MM.1S (cell line): ENCODE measurements around the gene OSGIN1.
"Not testable (repeated sequence)": the region's sequence is repeated elsewhere in the genome, so short reads cannot be mapped to it uniquely, and the experiment has no call there.

Experiments
- DNase-seq: peaks from one replicate; pipeline ENCODE4 v3.0.0-alpha.2; 2015
- H2AFZ ChIP-seq: fragments of 300-600 bp; sonication (generic); 2 replicates; pipeline ENCODE4 v1.6.0; 2016; ENCODE audit warnings: antibody characterized with exemption, low read length
- H3F3A ChIP-seq: fragments of 300-600 bp; sonication (generic); 2 replicates; pipeline ENCODE4 v1.6.1; 2016; ENCODE audit warnings: mild to moderate bottlenecking, antibody characterized with exemption, low read length, moderate library complexity, mixed read lengths; ENCODE audit not compliant: insufficient read depth
- H3K27ac ChIP-seq: fragments of 300-600 bp; sonication (generic); 2 replicates; pipeline ENCODE4 v1.5.1; 2016; ENCODE audit warnings: mild to moderate bottlenecking, low read length
- H3K27me3 ChIP-seq: fragments of 300-600 bp; sonication (generic); replicated peaks from 2 replicates; pipeline ENCODE4 v1.6.0; 2016; ENCODE audit warnings: low read length; ENCODE audit not compliant: insufficient read depth
- H3K36me3 ChIP-seq: fragments of 300-600 bp; sonication (generic); replicated peaks from 2 replicates; pipeline ENCODE4 v1.6.1; 2016; ENCODE audit warnings: mild to moderate bottlenecking, low read length, mixed read lengths; ENCODE audit not compliant: insufficient read depth
- H3K4me1 ChIP-seq: fragments of 300-600 bp; sonication (generic); 2 replicates; pipeline ENCODE4 v1.6.1; 2016; ENCODE audit warnings: low read length, mixed read lengths
- H3K4me2 ChIP-seq: fragments of 300-600 bp; sonication (generic); 2 replicates; pipeline ENCODE4 v1.6.0; 2016; ENCODE audit warnings: low read depth, low read length
- H3K4me3 ChIP-seq: fragments of 300-600 bp; sonication (generic); 2 replicates; pipeline ENCODE4 v1.5.1; 2016; ENCODE audit warnings: low read length, mixed read lengths
- H3K79me2 ChIP-seq: fragments of 300-600 bp; sonication (generic); 2 replicates; pipeline ENCODE4 v1.6.1; 2016; ENCODE audit warnings: mixed run types, low read length, mixed read lengths
- H3K9ac ChIP-seq: fragments of 300-600 bp; sonication (generic); 2 replicates; pipeline ENCODE4 v1.6.1; 2016; ENCODE audit warnings: low read length, mixed read lengths
- H3K9me2 ChIP-seq: fragments of 300-600 bp; sonication (generic); replicated peaks from 2 replicates; pipeline ENCODE4 v1.6.1; 2016; ENCODE audit warnings: mild to moderate bottlenecking, low read length, mixed read lengths; ENCODE audit not compliant: insufficient read depth
- H3K9me3 ChIP-seq: fragments of 300-600 bp; sonication (generic); replicated peaks from 2 replicates; pipeline ENCODE4 v1.6.1; 2016; ENCODE audit warnings: mild to moderate bottlenecking, low read length, mixed read lengths; ENCODE audit not compliant: insufficient read depth
- H4K20me1 ChIP-seq: fragments of 300-600 bp; sonication (generic); 2 replicates; pipeline ENCODE4 v1.6.1; 2016; ENCODE audit warnings: mild to moderate bottlenecking, low read length, moderate library complexity, mixed read lengths; ENCODE audit not compliant: insufficient read depth
- EZH2 ChIP-seq: fragments of 300-600 bp; sonication (generic); optimal IDR thresholded peaks from 2 replicates; pipeline ENCODE3; 2017; ENCODE audit warnings: low read depth, mild to moderate bottlenecking, antibody characterized with exemption, low read length, mixed read lengths
- EZH2phosphoT487 ChIP-seq: fragments of 300-600 bp; sonication (generic); IDR thresholded peaks from 2 replicates; pipeline ENCODE4 v1.6.1; 2018; ENCODE audit warnings: antibody characterized with exemption, low read length
- TF ChIP-seq, protein P1 (sequence below): fragments of 300-600 bp; sonication (generic); IDR thresholded peaks from 2 replicates; pipeline ENCODE4 v1.5.1; 2016; ENCODE audit warnings: antibody characterized with exemption, low read length, mixed read lengths

Gene OSGIN1

DNA sequence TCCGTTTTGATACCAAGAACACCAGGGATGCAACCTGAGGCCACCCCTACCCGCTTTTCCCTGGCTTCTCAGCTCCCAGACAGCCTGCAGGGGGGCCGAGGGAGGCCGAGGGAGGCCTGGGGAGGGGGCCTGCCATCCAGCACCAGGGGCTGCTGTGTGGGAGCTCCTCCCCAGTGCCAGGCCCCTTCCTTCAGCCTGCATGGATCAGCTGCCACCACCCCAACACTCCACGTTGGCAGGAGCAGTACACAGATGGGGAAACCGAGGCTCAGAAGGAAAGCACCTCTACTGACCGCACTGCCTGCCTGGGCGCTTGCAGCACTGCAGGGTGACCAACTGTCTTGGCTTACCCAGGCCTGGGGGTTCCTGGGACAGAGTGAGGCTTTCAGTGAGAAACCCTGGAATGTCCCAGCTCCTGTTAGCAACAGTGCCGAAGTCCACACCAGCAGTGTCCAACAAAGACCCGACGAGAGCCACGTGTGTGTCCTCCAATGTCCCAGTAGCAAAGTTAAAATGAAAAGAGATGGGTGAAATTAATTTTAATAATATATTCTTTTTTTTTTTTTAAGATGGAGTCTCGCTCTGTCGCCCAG is 5.3 kb upstream of the OSGIN1 start:
- DNase-seq, result no peak
- Histone ChIP-seq H3K27ac (no peak overlapping the region), H2AFZ (no peak overlapping the region), H3K9me3 (no peaks in the 10 kb centered on the region), H3K9ac (no peak overlapping the region), H3K4me2 (no peak overlapping the region), H3K79me2 (no peaks in the 10 kb centered on the region), H3K4me1 (0 out of 2 replicates have a peak, but pooled peaks cover 2% of the 10 kb centered on the region), H3F3A (no peaks in the 10 kb centered on the region), H4K20me1 (no peaks in the 10 kb centered on the region), H3K36me3 (no peaks in the 10 kb centered on the region), H3K9me2 (no peaks in the 10 kb centered on the region), H3K4me3 (no peak overlapping the region), H3K27me3 (peaks cover 9% of the 10 kb centered on the region; the same call in 1 of the 2 replicates)
- no peak for TF ChIP-seq EZH2
- TF ChIP-seq EZH2phosphoT487, result no peak
- TF ChIP-seq, protein P1, sequence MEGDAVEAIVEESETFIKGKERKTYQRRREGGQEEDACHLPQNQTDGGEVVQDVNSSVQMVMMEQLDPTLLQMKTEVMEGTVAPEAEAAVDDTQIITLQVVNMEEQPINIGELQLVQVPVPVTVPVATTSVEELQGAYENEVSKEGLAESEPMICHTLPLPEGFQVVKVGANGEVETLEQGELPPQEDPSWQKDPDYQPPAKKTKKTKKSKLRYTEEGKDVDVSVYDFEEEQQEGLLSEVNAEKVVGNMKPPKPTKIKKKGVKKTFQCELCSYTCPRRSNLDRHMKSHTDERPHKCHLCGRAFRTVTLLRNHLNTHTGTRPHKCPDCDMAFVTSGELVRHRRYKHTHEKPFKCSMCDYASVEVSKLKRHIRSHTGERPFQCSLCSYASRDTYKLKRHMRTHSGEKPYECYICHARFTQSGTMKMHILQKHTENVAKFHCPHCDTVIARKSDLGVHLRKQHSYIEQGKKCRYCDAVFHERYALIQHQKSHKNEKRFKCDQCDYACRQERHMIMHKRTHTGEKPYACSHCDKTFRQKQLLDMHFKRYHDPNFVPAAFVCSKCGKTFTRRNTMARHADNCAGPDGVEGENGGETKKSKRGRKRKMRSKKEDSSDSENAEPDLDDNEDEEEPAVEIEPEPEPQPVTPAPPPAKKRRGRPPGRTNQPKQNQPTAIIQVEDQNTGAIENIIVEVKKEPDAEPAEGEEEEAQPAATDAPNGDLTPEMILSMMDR, result no peak

DNA sequence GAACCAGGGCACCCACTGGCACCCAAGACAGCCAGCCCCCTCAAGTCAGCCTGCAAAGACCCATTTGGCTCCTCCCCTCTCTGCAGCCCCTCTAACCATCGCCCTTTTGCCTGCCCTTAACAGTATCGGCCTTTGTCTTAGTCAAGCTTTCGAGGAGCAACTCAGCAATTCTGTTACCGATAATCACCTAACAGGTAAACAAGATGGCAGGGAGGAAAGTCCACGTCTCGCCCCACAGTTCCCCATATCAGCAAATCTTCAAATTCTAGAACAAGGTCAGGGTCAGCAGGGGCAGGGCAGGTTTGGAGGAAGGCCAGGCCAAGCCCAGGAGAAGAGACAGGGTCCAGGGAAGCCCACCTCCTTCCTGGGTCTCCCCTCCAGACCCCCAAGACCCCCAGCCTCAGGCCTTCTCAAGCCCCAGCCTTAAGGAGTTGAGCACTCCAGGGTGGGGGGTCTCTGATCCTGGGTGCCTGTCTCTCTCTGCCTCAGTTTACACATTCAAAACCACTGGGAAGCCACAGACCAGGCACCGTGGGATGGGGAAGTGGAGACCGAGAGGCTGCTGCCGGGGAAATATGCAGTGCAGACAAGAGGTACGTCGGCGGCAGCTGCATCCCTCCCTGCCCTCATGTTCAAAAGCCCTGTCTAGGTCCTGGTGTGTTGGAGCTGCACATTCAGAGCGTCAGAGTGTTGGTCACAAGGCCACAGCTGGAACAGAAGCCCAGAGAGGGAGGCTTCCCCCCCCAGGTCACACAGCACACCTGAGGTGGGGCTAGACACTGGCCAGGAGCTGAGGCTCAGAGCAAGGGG is 3.9 kb upstream of the OSGIN1 start:
- Histone ChIP-seq H3K36me3 (no peaks in the 10 kb centered on the region), H4K20me1 (no peaks in the 10 kb centered on the region), H3K4me3 (no peak overlapping the region), H3K27me3 (peaks cover 9% of the 10 kb centered on the region; the same call in 1 of the 2 replicates), H3K9me3 (no peaks in the 10 kb centered on the region), H3K4me2 (no peak overlapping the region), H3F3A (no peaks in the 10 kb centered on the region), H3K4me1 (0 out of 2 replicates have a peak, but pooled peaks cover 2% of the 10 kb centered on the region), H2AFZ (no peak overlapping the region), H3K9ac (no peak overlapping the region), H3K9me2 (no peaks in the 10 kb centered on the region), H3K79me2 (no peaks in the 10 kb centered on the region), H3K27ac (no peak overlapping the region)
- no peak for DNase-seq
- TF ChIP-seq EZH2phosphoT487 (no peak), EZH2 (no peak)
- TF ChIP-seq, protein P1, result no peak

DNA sequence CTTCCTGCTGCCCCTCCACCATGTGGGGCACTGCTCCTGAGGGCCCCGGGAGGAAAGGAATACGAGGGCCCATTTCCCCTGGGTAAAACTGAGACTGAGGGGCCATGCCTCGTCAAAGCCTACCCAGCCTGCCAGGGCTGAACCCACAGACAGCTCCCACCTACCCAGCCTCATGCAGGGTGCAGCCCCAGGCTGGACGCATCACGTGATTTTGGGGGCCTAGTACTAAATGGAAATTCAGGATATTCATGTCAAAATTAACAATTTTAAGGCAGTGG is 3.4 kb upstream of the OSGIN1 start:
- Histone ChIP-seq H3K4me3 (no peak overlapping the region), H3K9me3 (no peaks in the 10 kb centered on the region), H3K79me2 (no peaks in the 10 kb centered on the region), H3K4me2 (no peak overlapping the region), H3K27me3 (peaks cover 9% of the 10 kb centered on the region; the same call in 1 of the 2 replicates), H2AFZ (no peak overlapping the region), H3K36me3 (no peaks in the 10 kb centered on the region), H3K4me1 (0 out of 2 replicates have a peak, but pooled peaks cover 2% of the 10 kb centered on the region), H3F3A (no peaks in the 10 kb centered on the region), H4K20me1 (no peaks in the 10 kb centered on the region), H3K9ac (no peak overlapping the region), H3K9me2 (no peaks in the 10 kb centered on the region), H3K27ac (no peak overlapping the region)
- DNase-seq, result no peak
- TF ChIP-seq EZH2 (no peak), EZH2phosphoT487 (no peak)
- TF ChIP-seq, protein P1, result no peak

DNA sequence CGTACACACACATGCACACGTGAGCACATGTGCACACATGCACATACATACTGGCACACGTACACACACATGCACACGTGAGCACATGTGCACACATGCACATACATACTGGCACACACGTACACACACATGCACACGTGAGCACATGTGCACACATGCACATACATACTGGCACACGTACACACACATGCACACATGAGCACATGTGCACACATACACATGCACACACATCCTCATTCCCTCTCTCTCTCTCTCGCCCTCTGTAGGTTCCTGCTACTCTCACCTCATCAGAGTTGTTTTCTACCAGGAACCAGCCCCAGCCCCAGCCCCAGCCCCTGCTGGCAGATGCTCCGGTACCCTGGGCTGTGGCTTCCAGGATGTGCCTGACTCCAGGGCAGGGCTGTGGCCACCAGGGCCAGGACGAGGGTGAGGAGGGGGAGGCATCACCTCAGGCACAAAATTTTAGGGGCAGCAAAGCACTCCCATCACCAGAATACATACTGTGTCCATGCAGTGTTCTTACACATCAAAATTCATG is 2.1 kb upstream of the OSGIN1 start:
- H3K9me2 ChIP-seq, H3K4me1 ChIP-seq, H3K4me3 ChIP-seq, H3K36me3 ChIP-seq, H3F3A ChIP-seq, H3K4me2 ChIP-seq, H3K9ac ChIP-seq, H3K27ac ChIP-seq, H3K9me3 ChIP-seq, H3K79me2 ChIP-seq, H2AFZ ChIP-seq, H4K20me1 ChIP-seq, H3K27me3 ChIP-seq, DNase-seq: not testable (repeated sequence)
